ENCODE measurements around the gene ADGRD1.

Gene ADGRD1

GRCh38 chr12:131044136-131044535 lies 90.4 kb downstream of the ADGRD1 start:
- Histone ChIP-seq H3K27me3 (ENCODE audit: control insufficient read depth, insufficient read depth, low read length) (no peaks in the 10 kb centered on the region), H3K4me3 (ENCODE audit: low read length) (no peak overlapping the region), H3K4me1 (ENCODE audit: control insufficient read depth, low read depth, low read length) (no peaks in the 10 kb centered on the region), H3K27ac (ENCODE audit: low read length) (no peak overlapping the region), H3K9ac (ENCODE audit: low read length) (no peak overlapping the region), H3K9me3 (ENCODE audit: control insufficient read depth, low read depth, low read length) (no peaks in the 10 kb centered on the region), H3K36me3 (ENCODE audit: control insufficient read depth, low read depth, low read length) (no peaks in the 10 kb centered on the region)

- no peaks in the 10 kb centered on the region for H3K36me3 ChIP-seq (ENCODE audit: control insufficient read depth, low read depth, low read length)
- H3K27ac ChIP-seq (ENCODE audit: low read length) = no peak overlapping the region
- H3K4me3 ChIP-seq (ENCODE audit: low read length) = no peak overlapping the region
- H3K4me1 ChIP-seq (ENCODE audit: control insufficient read depth, low read depth, low read length) = no peaks in the 10 kb centered on the region
- no peaks in the 10 kb centered on the region for H3K27me3 ChIP-seq (ENCODE audit: control insufficient read depth, insufficient read depth, low read length)
- H3K9ac ChIP-seq (ENCODE audit: low read length) = no peak overlapping the region
- no peaks in the 10 kb centered on the region for H3K9me3 ChIP-seq (ENCODE audit: control insufficient read depth, low read depth, low read length)
Measured at GRCh38 chr12:131044760-131045381, 91.2 kb downstream of the ADGRD1 start.

- Histone ChIP-seq H3K27me3 (ENCODE audit: control insufficient read depth, insufficient read depth, low read length) (no peaks in the 10 kb centered on the region), H3K9ac (ENCODE audit: low read length) (no peak overlapping the region), H3K4me3 (ENCODE audit: low read length) (no peak overlapping the region), H3K27ac (ENCODE audit: low read length) (no peak overlapping the region), H3K9me3 (ENCODE audit: control insufficient read depth, low read depth, low read length) (no peaks in the 10 kb centered on the region), H3K36me3 (ENCODE audit: control insufficient read depth, low read depth, low read length) (no peaks in the 10 kb centered on the region), H3K4me1 (ENCODE audit: control insufficient read depth, low read depth, low read length) (no peaks in the 10 kb centered on the region)
Measured at GRCh38 chr12:131045705-131046460, 92.2 kb downstream of the ADGRD1 start.

DNA sequence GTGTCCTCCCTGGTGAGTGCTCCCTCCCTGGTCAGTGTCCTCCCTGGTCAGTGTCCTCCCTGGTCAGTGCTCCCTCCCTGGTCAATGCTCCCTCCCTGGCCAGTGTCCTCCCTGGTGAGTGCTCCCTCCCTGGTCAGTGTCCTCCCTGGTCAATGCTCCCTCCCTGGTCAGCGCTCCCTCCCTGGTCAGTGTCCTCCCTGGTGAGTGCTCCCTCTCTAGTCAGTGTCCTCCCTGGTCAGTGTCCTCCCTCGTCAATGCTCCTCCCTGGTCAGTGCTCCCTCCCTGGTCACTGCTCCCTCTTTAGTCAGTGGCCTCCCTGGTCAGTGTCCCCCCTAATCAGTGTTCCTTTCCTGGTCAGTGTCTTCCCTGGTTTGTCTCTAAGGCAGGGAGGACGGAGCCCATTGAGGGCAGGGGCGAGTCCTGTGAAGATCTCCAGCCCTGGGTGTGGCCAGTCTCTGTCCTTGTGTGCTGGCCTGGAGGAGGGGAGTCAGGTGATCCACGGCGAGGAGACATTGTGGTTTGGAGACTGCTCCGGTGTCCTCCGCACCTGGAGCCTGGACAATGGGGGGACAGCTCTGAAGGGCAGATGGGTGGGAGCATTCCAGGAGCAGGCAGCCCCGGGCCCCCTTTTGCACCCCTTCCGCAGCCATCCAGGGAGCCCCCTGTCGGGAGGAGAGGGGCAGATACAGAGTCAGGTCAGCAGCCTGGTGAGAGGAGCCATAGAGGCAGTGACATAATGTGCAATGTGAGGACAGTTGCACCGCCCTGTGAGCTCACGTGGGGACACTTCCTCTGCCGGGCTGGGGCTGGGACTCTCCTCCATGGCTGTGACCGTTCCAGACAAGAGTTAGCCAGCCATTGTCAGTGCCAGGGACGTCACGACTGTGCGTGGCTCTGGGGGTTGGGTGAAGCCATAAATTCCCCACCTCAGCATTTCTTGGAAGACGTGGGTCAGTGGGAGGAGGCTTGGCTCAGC lies 93.4 kb downstream of the ADGRD1 start:
- Histone ChIP-seq H3K9me3 (ENCODE audit: control insufficient read depth, low read depth, low read length) (no peaks in the 10 kb centered on the region), H3K4me1 (ENCODE audit: control insufficient read depth, low read depth, low read length) (no peaks in the 10 kb centered on the region), H3K4me3 (ENCODE audit: low read length) (no peak overlapping the region), H3K27ac (ENCODE audit: low read length) (no peak overlapping the region), H3K36me3 (ENCODE audit: control insufficient read depth, low read depth, low read length) (no peaks in the 10 kb centered on the region), H3K27me3 (ENCODE audit: control insufficient read depth, insufficient read depth, low read length) (no peaks in the 10 kb centered on the region), H3K9ac (ENCODE audit: low read length) (no peak overlapping the region)

DNA sequence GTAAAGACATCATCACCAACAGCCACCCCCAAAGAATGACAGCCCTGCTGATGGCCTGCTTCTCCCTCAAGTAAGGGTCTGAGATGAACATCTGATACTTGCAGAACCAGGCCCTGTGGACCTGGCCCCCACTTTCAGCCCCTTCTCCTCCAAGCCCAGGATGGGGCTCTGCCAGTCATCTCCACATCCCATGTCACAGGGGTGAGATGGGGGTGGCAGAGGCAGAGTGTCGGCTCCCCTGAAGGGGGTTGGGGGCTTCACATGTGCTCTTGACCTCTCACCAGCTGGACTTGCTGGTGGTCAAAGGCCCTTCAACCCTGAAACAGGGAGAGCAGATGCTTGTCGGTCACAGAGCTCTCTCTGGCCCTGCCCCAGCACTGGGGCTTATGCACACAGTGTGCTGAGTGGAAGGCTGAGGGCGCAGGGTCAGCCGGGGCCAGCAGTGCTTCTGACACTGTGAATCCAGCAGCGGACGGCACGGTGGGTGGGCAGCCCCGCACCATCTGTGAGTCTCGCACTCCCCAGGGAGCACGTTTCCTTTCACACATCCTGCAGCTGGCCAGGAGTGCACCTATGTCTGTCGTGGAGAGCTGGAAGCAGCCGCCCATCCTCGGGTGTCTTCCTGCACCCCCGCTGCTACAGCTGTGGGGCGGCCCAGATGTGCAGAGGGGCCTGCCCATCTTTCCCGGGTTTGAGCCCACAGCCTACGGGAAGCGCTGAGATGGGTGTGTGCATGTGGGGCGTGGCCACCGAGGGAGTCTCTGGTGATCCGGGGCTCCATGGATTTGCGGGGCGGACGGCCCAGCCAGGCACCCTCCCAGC lies 94.3 kb downstream of the ADGRD1 start:
- Histone ChIP-seq H3K9me3 (ENCODE audit: control insufficient read depth, low read depth, low read length) (no peaks in the 10 kb centered on the region), H3K27me3 (ENCODE audit: control insufficient read depth, insufficient read depth, low read length) (no peaks in the 10 kb centered on the region), H3K9ac (ENCODE audit: low read length) (no peak overlapping the region), H3K4me1 (ENCODE audit: control insufficient read depth, low read depth, low read length) (no peaks in the 10 kb centered on the region), H3K4me3 (ENCODE audit: low read length) (no peak overlapping the region), H3K27ac (ENCODE audit: low read length) (no peak overlapping the region), H3K36me3 (ENCODE audit: control insufficient read depth, low read depth, low read length) (no peaks in the 10 kb centered on the region)

DNA sequence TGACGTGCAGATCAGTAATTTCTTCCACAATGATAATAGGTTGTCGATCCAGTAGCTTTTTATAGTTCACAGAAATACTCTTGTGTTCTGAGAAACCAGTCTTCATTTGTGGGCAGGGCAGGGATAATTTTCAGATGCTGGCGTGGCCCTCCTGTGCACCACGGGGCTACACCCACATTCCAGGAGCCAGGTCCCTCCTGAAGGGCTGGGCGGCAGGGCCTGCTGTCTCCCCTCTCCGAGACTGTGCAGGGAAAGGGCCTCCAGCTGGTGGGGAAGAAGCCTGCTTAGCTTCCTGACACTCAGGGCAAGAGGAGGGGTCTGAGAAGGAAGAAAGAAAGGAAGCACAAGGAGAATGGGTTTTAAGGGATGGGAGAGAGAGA lies 94.9 kb downstream of the ADGRD1 start:
- Histone ChIP-seq H3K4me1 (ENCODE audit: control insufficient read depth, low read depth, low read length) (no peaks in the 10 kb centered on the region), H3K9me3 (ENCODE audit: control insufficient read depth, low read depth, low read length) (no peaks in the 10 kb centered on the region), H3K27me3 (ENCODE audit: control insufficient read depth, insufficient read depth, low read length) (no peaks in the 10 kb centered on the region), H3K27ac (ENCODE audit: low read length) (no peak overlapping the region), H3K4me3 (ENCODE audit: low read length) (no peak overlapping the region), H3K36me3 (ENCODE audit: control insufficient read depth, low read depth, low read length) (no peaks in the 10 kb centered on the region), H3K9ac (ENCODE audit: low read length) (no peak overlapping the region)

DNA sequence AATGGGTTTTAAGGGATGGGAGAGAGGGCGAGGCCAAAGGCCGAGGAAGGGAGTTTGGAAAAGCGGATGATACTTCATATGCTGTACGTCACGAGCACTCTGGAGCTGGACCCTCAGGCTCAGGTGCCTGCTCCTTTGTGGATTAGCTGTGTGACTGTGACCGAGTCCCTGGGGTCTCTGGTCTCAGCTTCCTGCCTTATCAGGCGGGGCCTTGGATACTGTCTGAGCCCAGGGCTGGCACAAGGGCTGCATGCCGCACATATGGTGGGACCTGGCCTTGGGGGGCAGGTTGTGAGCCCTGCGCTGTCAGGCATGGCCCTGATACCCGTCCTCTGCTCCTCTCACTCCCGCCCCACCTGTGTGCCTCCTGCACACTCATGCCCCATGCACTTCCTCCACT lies 95.3 kb downstream of the ADGRD1 start:
- H3K27ac ChIP-seq (ENCODE audit: low read length) = no peak overlapping the region
- H3K27me3 ChIP-seq (ENCODE audit: control insufficient read depth, insufficient read depth, low read length) = no peaks in the 10 kb centered on the region
- no peak overlapping the region for H3K4me3 ChIP-seq (ENCODE audit: low read length)
- no peaks in the 10 kb centered on the region for H3K9me3 ChIP-seq (ENCODE audit: control insufficient read depth, low read depth, low read length)
- no peaks in the 10 kb centered on the region for H3K4me1 ChIP-seq (ENCODE audit: control insufficient read depth, low read depth, low read length)
- no peaks in the 10 kb centered on the region for H3K36me3 ChIP-seq (ENCODE audit: control insufficient read depth, low read depth, low read length)
- H3K9ac ChIP-seq (ENCODE audit: low read length) = no peak overlapping the region

GRCh38 chr12:131049549-131050339 lies 96.0 kb downstream of the ADGRD1 start:
- H3K4me1 ChIP-seq (ENCODE audit: control insufficient read depth, low read depth, low read length) = no peaks in the 10 kb centered on the region
- H3K27ac ChIP-seq (ENCODE audit: low read length) = no peak overlapping the region
- no peaks in the 10 kb centered on the region for H3K9me3 ChIP-seq (ENCODE audit: control insufficient read depth, low read depth, low read length)
- no peaks in the 10 kb centered on the region for H3K36me3 ChIP-seq (ENCODE audit: control insufficient read depth, low read depth, low read length)
- no peak overlapping the region for H3K4me3 ChIP-seq (ENCODE audit: low read length)
- no peaks in the 10 kb centered on the region for H3K27me3 ChIP-seq (ENCODE audit: control insufficient read depth, insufficient read depth, low read length)
- no peak overlapping the region for H3K9ac ChIP-seq (ENCODE audit: low read length)

GRCh38 chr12:131050463-131051154 lies 96.9 kb downstream of the ADGRD1 start:
- no peak overlapping the region for H3K4me3 ChIP-seq (ENCODE audit: low read length)
- H3K4me1 ChIP-seq (ENCODE audit: control insufficient read depth, low read depth, low read length) = no peaks in the 10 kb centered on the region
- no peaks in the 10 kb centered on the region for H3K36me3 ChIP-seq (ENCODE audit: control insufficient read depth, low read depth, low read length)
- no peaks in the 10 kb centered on the region for H3K9me3 ChIP-seq (ENCODE audit: control insufficient read depth, low read depth, low read length)
- H3K9ac ChIP-seq (ENCODE audit: low read length) = no peak overlapping the region
- no peaks in the 10 kb centered on the region for H3K27me3 ChIP-seq (ENCODE audit: control insufficient read depth, insufficient read depth, low read length)
- no peak overlapping the region for H3K27ac ChIP-seq (ENCODE audit: low read length)

DNA sequence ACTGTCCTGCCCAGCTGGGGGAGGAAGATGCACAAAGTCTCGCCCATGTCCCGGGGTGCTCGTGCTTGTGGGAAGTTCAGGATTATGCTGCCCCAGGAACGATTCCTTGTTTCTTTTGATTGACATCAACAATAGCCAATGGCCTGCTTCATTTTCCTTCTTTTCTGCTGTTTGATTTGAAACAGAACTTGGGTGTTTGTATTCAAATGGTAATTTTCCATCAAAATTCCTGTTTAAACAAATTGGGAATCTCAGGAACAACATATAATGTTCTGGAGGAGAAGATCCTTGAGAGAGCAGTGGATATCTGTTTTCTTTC lies 97.4 kb downstream of the ADGRD1 start:
- H3K9me3 ChIP-seq (ENCODE audit: control insufficient read depth, low read depth, low read length) = no peaks in the 10 kb centered on the region
- no peak overlapping the region for H3K27ac ChIP-seq (ENCODE audit: low read length)
- no peaks in the 10 kb centered on the region for H3K36me3 ChIP-seq (ENCODE audit: control insufficient read depth, low read depth, low read length)
- no peaks in the 10 kb centered on the region for H3K27me3 ChIP-seq (ENCODE audit: control insufficient read depth, insufficient read depth, low read length)
- H3K4me3 ChIP-seq (ENCODE audit: low read length) = no peak overlapping the region
- H3K4me1 ChIP-seq (ENCODE audit: control insufficient read depth, low read depth, low read length) = no peaks in the 10 kb centered on the region
- H3K9ac ChIP-seq (ENCODE audit: low read length) = no peak overlapping the region
